Measurements from ENCODE around the gene RGS1. TPM values are rescaled to one million over a fixed set of nuclear protein-coding genes. Genes with fewer than 3 reads are reported as not detected.

RGS1 gene
- total and polyA plus RNA-seq, 9 of the 15 experiments (the other 6 are each of a cell fraction or from before 2014, with no cell fraction given): not detected

DNA sequence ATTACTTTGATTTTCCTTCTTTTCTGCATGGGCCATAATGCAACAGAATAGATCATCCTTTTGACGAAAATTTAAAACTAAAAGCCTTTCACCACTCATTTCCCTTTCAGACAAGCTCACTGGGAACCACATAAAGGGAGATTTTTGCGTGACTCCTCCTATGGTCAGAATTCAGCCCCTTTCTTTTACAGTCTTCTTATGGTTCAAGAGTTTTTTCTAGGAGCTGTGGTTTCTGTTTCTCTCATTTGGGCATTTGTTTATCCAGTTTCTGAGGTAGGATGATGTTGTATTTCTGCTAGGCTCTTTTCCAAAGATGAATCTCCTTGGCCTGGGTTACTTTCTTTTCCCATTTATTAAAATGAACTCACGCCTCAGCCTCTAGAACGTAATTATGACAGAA lies 16.9 kb downstream of the RGS1 start:
- TF ChIP-seq KLF6 (CRISPR knock-in tag; IDR thresholded peaks at IDR 0.05; ENCODE audit: borderline replicate concordance) (no peak), MAFF (IDR thresholded peaks at IDR 0.05; ENCODE audit: low read length) (no peak), PRPF4 (IDR thresholded peaks at IDR 0.05; ENCODE audit: insufficient read depth, low read depth, low read length, poor library complexity, severe bottlenecking) (no peak), SRF (CRISPR knock-in tag; IDR thresholded peaks at IDR 0.05) (no peak), CAMTA2 (CRISPR knock-in tag; conservative IDR thresholded peaks at IDR 0.05) (no peak), ZSCAN29 (IDR thresholded peaks at IDR 0.05) (no peak), ZNF717 (CRISPR knock-in tag; IDR thresholded peaks at IDR 0.05) (no peak), KDM4B (IDR thresholded peaks at IDR 0.05; ENCODE audit: borderline replicate concordance in 2 of 2, low read depth in 1 of 2) (no peak), CHCHD3 (CRISPR knock-in tag; IDR thresholded peaks at IDR 0.05) (no peak), RAD51 (IDR thresholded peaks at IDR 0.05; ENCODE audit: borderline replicate concordance, low read depth) (no peak), FOXJ2 (tag; IDR thresholded peaks at IDR 0.05) (no peak), ZNF311 (CRISPR knock-in tag; IDR thresholded peaks at IDR 0.05) (no peak), MYBL2 (IDR thresholded peaks at IDR 0.05; ENCODE audit: low read depth) (no peak), MYBL2 (CRISPR knock-in tag; IDR thresholded peaks at IDR 0.05; ENCODE audit: borderline replicate concordance) (no peak), NCOA6 (IDR thresholded peaks at IDR 0.05) (no peak), STAT5A (IDR thresholded peaks at IDR 0.05; ENCODE audit: borderline replicate concordance, low read length) (no peak), ZNF778 (CRISPR knock-in tag; IDR thresholded peaks at IDR 0.05) (no peak), SIN3B (IDR thresholded peaks at IDR 0.05; ENCODE audit: low read depth) (no peak)
- TF ChIP-seq, protein P1, sequence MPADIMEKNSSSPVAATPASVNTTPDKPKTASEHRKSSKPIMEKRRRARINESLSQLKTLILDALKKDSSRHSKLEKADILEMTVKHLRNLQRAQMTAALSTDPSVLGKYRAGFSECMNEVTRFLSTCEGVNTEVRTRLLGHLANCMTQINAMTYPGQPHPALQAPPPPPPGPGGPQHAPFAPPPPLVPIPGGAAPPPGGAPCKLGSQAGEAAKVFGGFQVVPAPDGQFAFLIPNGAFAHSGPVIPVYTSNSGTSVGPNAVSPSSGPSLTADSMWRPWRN (IDR thresholded peaks at IDR 0.05; ENCODE audit: low read depth): no peak
- TF ChIP-seq, protein P2, sequence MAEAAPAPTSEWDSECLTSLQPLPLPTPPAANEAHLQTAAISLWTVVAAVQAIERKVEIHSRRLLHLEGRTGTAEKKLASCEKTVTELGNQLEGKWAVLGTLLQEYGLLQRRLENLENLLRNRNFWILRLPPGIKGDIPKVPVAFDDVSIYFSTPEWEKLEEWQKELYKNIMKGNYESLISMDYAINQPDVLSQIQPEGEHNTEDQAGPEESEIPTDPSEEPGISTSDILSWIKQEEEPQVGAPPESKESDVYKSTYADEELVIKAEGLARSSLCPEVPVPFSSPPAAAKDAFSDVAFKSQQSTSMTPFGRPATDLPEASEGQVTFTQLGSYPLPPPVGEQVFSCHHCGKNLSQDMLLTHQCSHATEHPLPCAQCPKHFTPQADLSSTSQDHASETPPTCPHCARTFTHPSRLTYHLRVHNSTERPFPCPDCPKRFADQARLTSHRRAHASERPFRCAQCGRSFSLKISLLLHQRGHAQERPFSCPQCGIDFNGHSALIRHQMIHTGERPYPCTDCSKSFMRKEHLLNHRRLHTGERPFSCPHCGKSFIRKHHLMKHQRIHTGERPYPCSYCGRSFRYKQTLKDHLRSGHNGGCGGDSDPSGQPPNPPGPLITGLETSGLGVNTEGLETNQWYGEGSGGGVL (CRISPR knock-in tag; IDR thresholded peaks at IDR 0.05): no peak
- TF ChIP-seq, protein P3, sequence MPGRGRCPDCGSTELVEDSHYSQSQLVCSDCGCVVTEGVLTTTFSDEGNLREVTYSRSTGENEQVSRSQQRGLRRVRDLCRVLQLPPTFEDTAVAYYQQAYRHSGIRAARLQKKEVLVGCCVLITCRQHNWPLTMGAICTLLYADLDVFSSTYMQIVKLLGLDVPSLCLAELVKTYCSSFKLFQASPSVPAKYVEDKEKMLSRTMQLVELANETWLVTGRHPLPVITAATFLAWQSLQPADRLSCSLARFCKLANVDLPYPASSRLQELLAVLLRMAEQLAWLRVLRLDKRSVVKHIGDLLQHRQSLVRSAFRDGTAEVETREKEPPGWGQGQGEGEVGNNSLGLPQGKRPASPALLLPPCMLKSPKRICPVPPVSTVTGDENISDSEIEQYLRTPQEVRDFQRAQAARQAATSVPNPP (IDR thresholded peaks at IDR 0.05; ENCODE audit: borderline replicate concordance, insufficient read depth, insufficient read length): no peak
- Histone ChIP-seq H3K4me1 (replicated peaks in 1 of 2; ENCODE audit: control insufficient read depth in 2 of 2, insufficient read depth in 2 of 2, low read length in 2 of 2) (no peaks in the 10 kb centered on the region), H4K20me1 (replicated peaks; ENCODE audit: control insufficient read depth, insufficient read depth, low read length) (no peaks in the 10 kb centered on the region), H3K9me1 (ENCODE audit: control insufficient read depth, insufficient read depth, low read length) (no peaks in the 10 kb centered on the region), H3K9ac (ENCODE audit: insufficient read depth in 1 of 2, low read depth in 2 of 2, low read length in 2 of 2) (no peak overlapping the region), H3K4me3 (no peak overlapping the region), H2AFZ (ENCODE audit: low read depth, low read length) (no peak overlapping the region), H3K9me3 (replicated peaks; ENCODE audit: control insufficient read depth, insufficient read depth, low read depth, low read length) (no peaks in the 10 kb centered on the region), H3K36me3 (ENCODE audit: control insufficient read depth, insufficient read depth, low read length) (no peaks in the 10 kb centered on the region), H3K79me2 (ENCODE audit: control insufficient read depth, insufficient read depth, low read length) (no peaks in the 10 kb centered on the region), H3K27ac (ENCODE audit: extremely low read depth, low read depth, low read length) (no peak overlapping the region), H3K4me2 (ENCODE audit: insufficient read depth, low read length) (no peak overlapping the region), H3K27me3 (ENCODE audit: control insufficient read depth in 2 of 2, insufficient read depth in 2 of 2, low read length in 2 of 2) (no peaks in the 10 kb centered on the region)
- BruUV-seq (replicated peaks): no TSS peak
- FAIRE-seq: no peak
- no peak for ATAC-seq
- intact Hi-C loops (cut with micrococcal nuclease) (no loop called here), in situ Hi-C loops (cut with MboI) (no loop called here)
- ChIA-PET CTCF (ENCODE audit: low intra/inter-chr PET ratio) (no interaction called here), POLR2A (interaction anchor here (0.7 to 0.9 kb wide), 2 partner anchors 14 to 50 kb away, joined by 3 read pairs; no protein-coding TSS in a partner anchor)
- 2% methylated on average over 4 of the region's 4 CpGs for WGBS (ENCODE audit: insufficient coverage, low coverage, missing lambda C conversion rate)
- DNase-seq (ENCODE audit: extremely low read depth in 1 of 4, low spot score in 3 of 4): no peak

All from K562 (cell line).